HepG2 (cell line): ENCODE measurements around the gene GALC. TPM values are rescaled to one million over a fixed set of nuclear protein-coding genes. Genes with fewer than 3 reads are reported as not detected.
"Not testable (repeated sequence)": the region's sequence is repeated elsewhere in the genome, so short reads cannot be mapped to it uniquely, and the experiment has no call there.

Source experiments
- ATAC-seq: fragments of 200-7000 bp; cut with Tn5 transposase; 3 replicates; pipeline ENCODE4 v1.9.1; 2020; ENCODE audit warnings: mild to moderate bottlenecking, moderate library complexity
- BruUV-seq: library from RNA; stranded (reverse); fragments of 400-500 nt; replicated peaks from 2 replicates; lab custom pipeline; 2021; lab: Mats Ljungman, UMichigan
- CTCF ChIA-PET: fragments of 300-600 bp; formaldehyde crosslinking; extraction: SDS; loops from one replicate; lab custom pipeline; 2021; ENCODE audit warnings: low total read pairs, inconsistent platforms, low intra/inter-chr PET ratio; lab: Yijun Ruan, JAX
- POLR2A ChIA-PET: fragments of 350-600 bp; sonication (Branson Sonifier 250); formaldehyde crosslinking; loops from one replicate; lab custom pipeline; 2020; ENCODE audit warnings: antibody characterized with exemption, inconsistent platforms; lab: Yijun Ruan, JAX
- DNase-seq: peaks from one replicate; pipeline ENCODE4 v3.0.0-alpha.2; 2015; ENCODE audit warnings: low spot score
- FAIRE-seq: peaks from 3 replicates; lab custom pipeline; 2011; peaks lifted over from hg19 to GRCh38; lab: Jason Lieb, UNC
- H2AFZ ChIP-seq: one replicate; pipeline ENCODE4 v1.6.1; 2011; ENCODE audit warnings: low read length, inconsistent platforms
- H3K27ac ChIP-seq: fragments of 300-600 bp; 3 replicates; pipeline ENCODE4 v1.8.0; 2011; ENCODE audit warnings: mixed run types, mild to moderate bottlenecking, mixed read lengths, low read length, inconsistent platforms; ENCODE audit not compliant: insufficient read depth; ENCODE audit errors: extremely low read length
- H3K27me3 ChIP-seq, 2 experiments: fragments of 200-600 bp in 1 of 2; 2 replicates in 1 of 2; 3 replicates in 1 of 2; pipeline versions ENCODE4 v1.6.0 to v1.8.0; 2011; ENCODE audit warnings: low read length in 2 of 2, mild to moderate bottlenecking in 2 of 2, moderate library complexity in 2 of 2, inconsistent platforms in 1 of 2; ENCODE audit not compliant: insufficient read depth in 2 of 2, control insufficient read depth in 1 of 2
- H3K36me3 ChIP-seq, 2 experiments: fragments of 200-600 bp in 1 of 2; replicated peaks in 1 of 2; 2 replicates in 1 of 2; 3 replicates in 1 of 2; pipeline versions ENCODE4 v1.5.1 to v1.8.0; 2011; ENCODE audit warnings: low read length in 2 of 2, inconsistent platforms in 1 of 2; ENCODE audit not compliant: insufficient read depth in 2 of 2, control insufficient read depth in 1 of 2
- H3K4me1 ChIP-seq: 2 replicates; pipeline ENCODE4 v1.5.1; 2012; ENCODE audit warnings: low read length, inconsistent platforms; ENCODE audit not compliant: insufficient read depth
- H3K4me2 ChIP-seq: 2 replicates; pipeline ENCODE4 v1.6.0; 2011; ENCODE audit warnings: low read depth, low read length, inconsistent platforms
- H3K4me3 ChIP-seq, 3 experiments: fragments of 200-600 bp in 1 of 3; sonication (generic), shearing (Covaris generic) in 1 of 3; replicated peaks in 1 of 3; 2 replicates each; pipeline ENCODE4 v1.5.1; 2011 to 2016; ENCODE audit warnings: low read length in 3 of 3, inconsistent platforms in 2 of 3, low read depth in 2 of 3, mild to moderate bottlenecking in 2 of 3, control low read depth in 1 of 3, mixed read lengths in 1 of 3; ENCODE audit not compliant: insufficient read depth in 1 of 3
- H3K79me2 ChIP-seq: one replicate; pipeline ENCODE4 v1.6.1; 2011; ENCODE audit warnings: low read length, inconsistent platforms; ENCODE audit not compliant: insufficient read depth
- H3K9ac ChIP-seq: 2 replicates; pipeline ENCODE4 v1.6.0; 2011; ENCODE audit warnings: mild to moderate bottlenecking, low read depth, low read length, inconsistent platforms; ENCODE audit not compliant: insufficient read depth
- H3K9me3 ChIP-seq: 2 replicates; pipeline ENCODE4 v1.5.1; 2012; ENCODE audit warnings: mild to moderate bottlenecking, low read length
- H4K20me1 ChIP-seq: 2 replicates; pipeline ENCODE4 v1.6.0; 2011; ENCODE audit warnings: inconsistent platforms, mild to moderate bottlenecking, low read length, moderate library complexity; ENCODE audit not compliant: insufficient read depth
- AFF4 ChIP-seq: sonication (generic); formaldehyde crosslinking; IDR thresholded peaks from 2 replicates; pipeline ENCODE4 v1.4.0; 2020; ENCODE audit warnings: missing genetic modification reagents
- ATF7-NPFF ChIP-seq: sonication (generic); formaldehyde crosslinking; IDR thresholded peaks from 2 replicates; pipeline ENCODE4 v1.8.1; 2023; ENCODE audit warnings: mild to moderate bottlenecking, low read depth, missing genetic modification reagents, moderate library complexity
- CREM ChIP-seq, 2 experiments: sonication (generic) in 1 of 2; formaldehyde crosslinking in 1 of 2; IDR thresholded peaks; 2 replicates each; pipeline versions ENCODE4 v1.4.0 to v1.6.1; 2016 to 2020; ENCODE audit warnings: antibody characterized with exemption in 1 of 2, mild to moderate bottlenecking in 1 of 2, missing genetic modification reagents in 1 of 2
- CSRNP1 ChIP-seq: sonication (generic); formaldehyde crosslinking; IDR thresholded peaks from 2 replicates; pipeline ENCODE4 v1.8.1; 2023; ENCODE audit warnings: mild to moderate bottlenecking, missing genetic modification reagents
- ERF ChIP-seq: IDR thresholded peaks from 2 replicates; pipeline ENCODE4 v1.6.1; 2018; ENCODE audit warnings: missing biosample characterization, missing genetic modification reagents
- HNF4A ChIP-seq: sonication (generic); formaldehyde crosslinking; IDR thresholded peaks from 2 replicates; pipeline ENCODE4 v1.4.0; 2020; ENCODE audit warnings: missing genetic modification reagents
- IRF2 ChIP-seq: IDR thresholded peaks from 2 replicates; pipeline ENCODE4 v1.6.1; 2018; ENCODE audit warnings: missing genetic modification reagents, missing compliant biosample characterization
- KDM3A ChIP-seq: IDR thresholded peaks from 2 replicates; pipeline ENCODE4 v1.6.1; 2018; ENCODE audit warnings: low read depth, missing compliant biosample characterization
- KLF16 ChIP-seq, 2 experiments: sonication (generic) in 1 of 2; formaldehyde crosslinking in 1 of 2; IDR thresholded peaks; 2 replicates each; pipeline versions ENCODE4 v1.6.1 to v1.8.0; 2016 to 2023; ENCODE audit warnings: missing genetic modification reagents in 2 of 2, missing compliant biosample characterization in 1 of 2
- NKX3-1 ChIP-seq: sonication (generic); formaldehyde crosslinking; IDR thresholded peaks from 2 replicates; pipeline ENCODE4 v1.5.0; 2020; ENCODE audit warnings: missing genetic modification reagents
- NR2F6 ChIP-seq, 2 experiments: IDR thresholded peaks; 2 replicates each; pipeline ENCODE4 v1.6.1; 2016; ENCODE audit warnings: antibody characterized with exemption in 1 of 2, mild to moderate bottlenecking in 1 of 2
- PITX1 ChIP-seq: sonication (generic); formaldehyde crosslinking; IDR thresholded peaks from 2 replicates; pipeline ENCODE4 v1.5.1; 2020; ENCODE audit warnings: mild to moderate bottlenecking, missing genetic modification reagents
- POLR2A ChIP-seq, 2 experiments: IDR thresholded peaks; 2 replicates each; pipeline ENCODE4 v1.6.1; 2011; ENCODE audit warnings: low read depth in 2 of 2, low read length in 2 of 2, mild to moderate bottlenecking in 1 of 2, moderate library complexity in 1 of 2; ENCODE audit not compliant: insufficient read depth in 1 of 2
- POLR2G ChIP-seq: fragments of 200-400 bp; formaldehyde crosslinking; IDR thresholded peaks from 2 replicates; pipeline ENCODE4 v1.6.1; 2018; ENCODE audit warnings: mild to moderate bottlenecking, low read depth, low read length, moderate library complexity
- RBFOX2 ChIP-seq: fragments of 200-400 bp; formaldehyde crosslinking; IDR thresholded peaks from 2 replicates; pipeline ENCODE4 v1.6.1; 2017; ENCODE audit warnings: low read depth, mild to moderate bottlenecking, low read length
- SALL1 ChIP-seq: sonication (generic); formaldehyde crosslinking; IDR thresholded peaks from 2 replicates; pipeline ENCODE4 v1.8.0; 2022; ENCODE audit warnings: mild to moderate bottlenecking, missing genetic modification reagents
- SAP130 ChIP-seq: IDR thresholded peaks from 2 replicates; pipeline ENCODE4 v1.6.1; 2016; ENCODE audit warnings: low read depth
- WGBS: methylation state at CpG from one replicate; pipeline ENCODE4 v1.1.6; 2017; ENCODE audit warnings: low lambda C conversion rate; 5-methylcytosine and 5-hydroxymethylcytosine counted together
- in situ Hi-C: cut with HindIII; loops from 2 replicates; pipeline ENCODE4 v1.10.0; 2017; ENCODE audit warnings: low pct_unique_long_range_greater_than_20kb; ENCODE audit not compliant: extremely low pct_ligation_motif_present
- intact Hi-C: fragments of 100-400 bp; cut with micrococcal nuclease; formaldehyde crosslinking; loops from one replicate; pipeline ENCODE4 v1.10.0; 2022; ENCODE audit not compliant: unreplicated experiment
- polyA plus RNA-seq, 8 experiments: library from polyadenylated mRNA; depleted of rRNA in 3 of 8; stranded (reverse) in 7 of 8; unstranded in 1 of 8; fragments of >200 nt; fragmentation: Illumina TruSeq in 4 of 8; extraction: Trizol in 4 of 8; gene quantifications; 2 replicates each; pipeline versions ENCODE4 v1.2.1 to v1.2.3, GENCODE V29; 2011 to 2016; ENCODE audit warnings: low read depth in 4 of 8, missing spikeins in 1 of 8, mixed read lengths in 1 of 8; ENCODE audit not compliant: insufficient read depth in 1 of 8
- total RNA-seq, 5 experiments: library from RNA; depleted of rRNA; stranded (reverse); fragments of >200 nt; fragmentation: Illumina TruSeq; extraction: Trizol; gene quantifications; 2 replicates each; pipeline ENCODE4 v1.2.3, GENCODE V29; 2016; ENCODE audit warnings: low read depth in 1 of 5

The GALC gene
- total and polyA plus RNA-seq, 2 of the 13 experiments (the other 11 are each of a cell fraction or from before 2014, with no cell fraction given), result not detected

GRCh38 chr14:88025313-88025712 lies 32.3 kb upstream of the GALC start (continued):
- TF ChIP-seq AFF4, result 0 out of 2 replicates have a peak, but pooled peaks have one; percentile 6
- TF ChIP-seq ATF7-NPFF (CRISPR knock-in tag), result no peak
- peak; percentile 16 for TF ChIP-seq RBFOX2

GRCh38 chr14:88024252-88025086 lies 31.5 kb upstream of the GALC start:
- H3K4me1 ChIP-seq, result peaks cover 88% of the 10 kb centered on the region
- H3K79me2 ChIP-seq, result peaks cover 42% of the 10 kb centered on the region
- H2AFZ ChIP-seq; POLR2A ChIA-PET; CTCF ChIA-PET; H4K20me1 ChIP-seq; H3K27me3 ChIP-seq; H3K9me3 ChIP-seq; TF ChIP-seq CREM (CRISPR knock-in tag; IDR thresholded peaks at IDR 0.05): not testable (repeated sequence)
- H3K9ac ChIP-seq, result peak overlapping the region; percentile 71
- H3K36me3 ChIP-seq, result peaks cover 2 to 11% of the 10 kb centered on the region in 2 experiments; a peak in 2 of 5 replicates
- peak; percentile 97 for FAIRE-seq
- in situ Hi-C loops (loop anchor here (25.0 kb wide), 1 partner anchor 363 kb away; the partner anchor contains the start of gene SPATA7), intact Hi-C loops (loop anchor here (1.0 kb wide), 1 partner anchor 20 kb away; no protein-coding TSS in a partner anchor)
- peak; percentile 71 for ATAC-seq
- H3K27ac ChIP-seq, result peak overlapping the region; percentile 78
- peak; percentile 53 for DNase-seq
- peak overlapping the region; percentile 67 for H3K4me2 ChIP-seq
- peak overlapping the region; percentile 68 to 69 (median 69) for H3K4me3 ChIP-seq
- WGBS, result 0% methylated on average over 8 of the region's 11 CpGs
- TSS peak; percentile 62 for BruUV-seq
- TF ChIP-seq POLR2A (IDR thresholded peaks at IDR 0.05; ENCODE audit: insufficient read depth in 1 of 2, low read depth in 2 of 2, low read length in 2 of 2), result peak; percentile 35 to 49; a peak in 2 of 4 replicates
- TF ChIP-seq CSRNP1 (CRISPR knock-in tag), result peak; percentile 49; the same call in 1 of the 2 replicates
- TF ChIP-seq NR2F6 (IDR thresholded peaks at IDR 0.05), result peak; percentile 11; the same call in 1 of the 2 replicates
- peak; percentile 76 for TF ChIP-seq NR2F6 (CRISPR knock-in tag; IDR thresholded peaks at IDR 0.05)
- peak; percentile 61 for TF ChIP-seq HNF4A (CRISPR knock-in tag)
- TF ChIP-seq NKX3-1 (CRISPR knock-in tag), result peak; percentile 42; the same call in 1 of the 2 replicates
- peak in 1 of 2 experiments; percentile 58; a peak in 2 of 4 replicates for TF ChIP-seq KLF16 (CRISPR knock-in tag; IDR thresholded peaks at IDR 0.05)
- TF ChIP-seq SAP130 (CRISPR knock-in tag), result peak; percentile 63
- TF ChIP-seq CREM (IDR thresholded peaks at IDR 0.05), result peak; percentile 62
- TF ChIP-seq KDM3A, result 0 out of 2 replicates have a peak, but pooled peaks have one; percentile 29
- peak; percentile 60 for TF ChIP-seq SALL1 (CRISPR knock-in tag)
- peak; percentile 100 for TF ChIP-seq PITX1 (CRISPR knock-in tag)
- TF ChIP-seq ERF, result 0 out of 2 replicates have a peak, but pooled peaks have one; percentile 11
- TF ChIP-seq POLR2G, result peak; percentile 47; the same call in 1 of the 2 replicates
- peak; percentile 22; the same call in 1 of the 2 replicates for TF ChIP-seq IRF2 (CRISPR knock-in tag)
